Measurements from ENCODE around the gene CSNK2A3.

Gene CSNK2A3

DNA sequence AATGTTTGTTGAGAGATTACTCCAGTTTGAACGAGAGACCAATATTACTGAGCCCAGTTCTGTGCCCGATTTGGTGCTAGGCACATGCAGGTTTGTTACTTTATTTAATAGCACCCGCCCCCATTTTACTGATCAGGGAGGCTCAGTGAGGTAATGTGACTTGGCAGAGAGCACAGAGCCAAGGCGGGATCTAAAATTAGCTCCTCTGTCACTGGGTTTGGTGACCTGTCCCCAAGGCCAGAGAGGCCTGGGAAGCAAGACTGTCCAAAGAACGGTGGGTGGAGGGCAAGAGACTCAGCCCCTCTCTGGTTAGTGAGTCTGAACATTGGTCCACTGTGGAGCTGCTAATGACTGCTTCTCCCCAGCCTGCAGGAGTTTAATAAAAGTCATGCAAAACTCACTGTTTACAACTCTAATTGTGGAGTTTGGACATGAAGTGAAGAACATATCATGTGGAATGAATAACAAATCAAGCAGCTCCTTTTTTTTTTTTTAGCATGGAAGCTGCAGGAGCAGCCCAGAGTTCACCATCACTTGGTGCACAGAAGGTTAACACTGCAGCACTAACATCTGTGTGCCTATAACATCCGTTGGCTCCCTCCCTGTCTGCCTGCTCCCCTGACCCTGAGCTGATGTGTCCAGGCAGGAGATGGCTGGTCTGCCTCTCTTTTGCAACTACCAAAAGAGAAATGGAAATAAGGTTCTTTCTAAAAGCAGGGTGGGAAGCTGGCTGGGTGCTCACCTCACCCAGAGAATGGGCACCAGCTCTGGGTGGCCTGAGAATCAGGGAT is 39.0 kb downstream of the CSNK2A3 start:
- H3K9me3 ChIP-seq: no peaks in the 10 kb centered on the region
- DNase-seq (ENCODE audit: low spot score in 2 of 2): no peak
- H3K4me1 ChIP-seq: no peaks in the 10 kb centered on the region
- H3K4me3 ChIP-seq: no peak overlapping the region
- in situ Hi-C loops (cut with MboI; ENCODE audit: low sequenced_read_pairs): no loop called here
- H3K36me3 ChIP-seq (replicated peaks): no peaks in the 10 kb centered on the region
- H3K27me3 ChIP-seq (ENCODE audit: low read depth): no peaks in the 10 kb centered on the region

DNA sequence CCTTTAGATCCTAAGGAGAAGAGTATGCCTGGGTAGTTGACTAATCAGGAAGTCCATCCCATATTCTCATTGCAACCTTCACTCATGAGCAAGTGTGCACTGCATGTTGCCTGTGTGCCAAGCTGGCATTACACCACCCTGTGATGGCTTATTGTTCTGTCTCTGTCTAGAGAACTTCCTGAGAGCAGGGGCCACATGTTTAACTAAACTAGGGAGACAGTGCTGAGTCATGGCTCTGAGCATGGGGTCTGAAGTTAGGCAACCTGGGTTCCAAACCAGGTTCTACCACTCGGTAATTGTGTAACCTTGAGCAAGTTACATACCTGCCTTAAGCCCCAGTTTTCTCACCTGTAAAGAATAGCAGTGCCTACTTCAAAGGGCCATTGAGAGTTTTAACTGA is 39.6 kb downstream of the CSNK2A3 start:
- Histone ChIP-seq H3K9me3 (no peaks in the 10 kb centered on the region), H3K36me3 (replicated peaks) (no peaks in the 10 kb centered on the region), H3K4me1 (no peaks in the 10 kb centered on the region), H3K4me3 (no peak overlapping the region), H3K27me3 (ENCODE audit: low read depth) (no peaks in the 10 kb centered on the region)
- no peak for DNase-seq (ENCODE audit: low spot score in 2 of 2)
- in situ Hi-C loops (cut with MboI; ENCODE audit: low sequenced_read_pairs): no loop called here

DNA sequence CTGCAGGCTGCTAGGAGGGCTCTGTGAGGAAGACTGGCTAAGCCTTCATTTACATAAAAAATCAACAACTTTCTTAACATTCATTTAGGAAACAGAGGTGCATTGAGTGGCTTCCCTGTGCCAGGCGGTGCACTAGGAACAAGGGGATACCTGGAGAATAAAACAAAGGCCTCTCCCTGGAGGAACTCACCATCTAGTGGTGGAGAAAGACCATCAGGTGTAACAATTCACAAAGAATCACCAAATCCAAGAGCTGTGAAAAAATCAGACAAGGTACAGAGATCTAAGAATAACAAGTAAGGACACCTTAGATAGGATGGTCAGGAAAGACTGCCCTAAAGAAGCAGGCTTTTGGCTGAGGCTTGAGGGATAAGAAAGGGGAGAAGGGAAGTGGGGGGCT is 40.3 kb downstream of the CSNK2A3 start:
- no peak for DNase-seq (ENCODE audit: low spot score in 2 of 2)
- Histone ChIP-seq H3K36me3 (replicated peaks) (no peaks in the 10 kb centered on the region), H3K27me3 (ENCODE audit: low read depth) (no peaks in the 10 kb centered on the region), H3K4me1 (no peaks in the 10 kb centered on the region), H3K9me3 (no peaks in the 10 kb centered on the region), H3K4me3 (no peak overlapping the region)
- in situ Hi-C loops (cut with MboI; ENCODE audit: low sequenced_read_pairs): no loop called here

DNA sequence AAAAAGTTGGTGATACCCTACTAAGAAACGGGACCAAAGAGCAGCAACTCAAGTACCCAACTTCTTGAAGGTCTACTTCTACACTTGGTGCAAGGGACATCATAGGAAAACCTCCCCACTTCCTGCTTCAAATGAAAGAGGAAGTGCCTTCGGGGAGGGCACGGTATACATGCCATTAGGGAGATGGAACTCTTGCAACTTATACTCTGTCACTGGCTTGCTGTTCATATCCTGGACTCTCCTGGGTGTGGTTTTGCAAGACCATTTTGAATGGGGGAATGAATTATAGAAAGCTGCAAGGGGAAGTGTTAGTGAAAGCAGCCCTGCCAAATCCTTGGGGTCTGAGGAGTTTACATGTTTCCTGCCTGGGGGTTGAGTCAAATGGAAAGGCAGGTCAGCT is 41.9 kb downstream of the CSNK2A3 start:
- Histone ChIP-seq H3K4me1 (no peaks in the 10 kb centered on the region), H3K9me3 (no peaks in the 10 kb centered on the region), H3K4me3 (no peak overlapping the region), H3K27me3 (ENCODE audit: low read depth) (no peaks in the 10 kb centered on the region), H3K36me3 (replicated peaks) (no peaks in the 10 kb centered on the region)
- DNase-seq (ENCODE audit: low spot score in 2 of 2): no peak
- in situ Hi-C loops (cut with MboI; ENCODE audit: low sequenced_read_pairs): no loop called here

DNA sequence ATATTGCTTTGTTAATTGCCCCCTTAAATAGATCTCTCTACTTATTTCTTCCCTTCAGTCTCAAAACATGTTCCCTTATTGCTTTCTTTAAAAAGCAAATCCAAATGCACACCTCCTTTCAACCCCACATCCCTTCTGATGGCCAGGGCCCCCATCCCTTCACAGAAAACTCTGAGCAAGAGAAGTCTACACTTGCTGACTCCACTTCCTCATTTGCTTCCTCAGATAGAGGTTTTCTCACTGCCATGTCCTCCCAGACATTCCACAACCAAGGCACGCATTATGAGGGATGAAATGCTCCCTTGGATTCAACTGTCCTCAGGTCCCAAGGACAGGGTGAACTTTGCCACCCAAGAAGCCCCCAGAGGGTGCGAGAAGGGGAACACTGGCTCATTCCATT is 43.1 kb downstream of the CSNK2A3 start:
- no peak overlapping the region for H3K4me3 ChIP-seq
- no peaks in the 10 kb centered on the region for H3K9me3 ChIP-seq
- no peaks in the 10 kb centered on the region for H3K27me3 ChIP-seq (ENCODE audit: low read depth)
- H3K36me3 ChIP-seq (replicated peaks): no peaks in the 10 kb centered on the region
- H3K4me1 ChIP-seq: no peaks in the 10 kb centered on the region
- in situ Hi-C loops (cut with MboI; ENCODE audit: low sequenced_read_pairs): no loop called here
- no peak for DNase-seq (ENCODE audit: low spot score in 2 of 2)

DNA sequence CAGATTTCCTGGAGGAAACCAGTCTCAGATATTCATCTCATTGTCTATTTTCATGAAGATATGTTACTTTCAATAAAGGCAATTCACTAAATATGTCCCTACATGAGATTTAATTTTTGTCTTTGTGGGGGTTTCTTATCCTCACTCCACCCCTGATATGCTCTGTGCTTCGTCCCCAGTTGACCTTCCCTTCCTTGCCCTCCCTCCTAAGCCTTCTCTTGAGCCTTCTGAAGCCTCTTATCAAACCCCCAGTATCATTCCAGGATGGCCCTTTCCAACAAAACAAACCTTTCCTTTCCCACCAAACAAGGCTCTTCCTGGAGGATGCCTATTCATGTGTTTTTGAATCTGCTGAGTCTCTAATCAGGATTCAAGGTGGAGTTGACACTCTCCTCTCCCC is 44.8 kb downstream of the CSNK2A3 start:
- in situ Hi-C loops (cut with MboI; ENCODE audit: low sequenced_read_pairs): no loop called here
- DNase-seq (ENCODE audit: low spot score in 2 of 2): no peak
- H3K4me1 ChIP-seq: no peaks in the 10 kb centered on the region
- no peaks in the 10 kb centered on the region for H3K36me3 ChIP-seq (replicated peaks)
- H3K27me3 ChIP-seq (ENCODE audit: low read depth): no peaks in the 10 kb centered on the region
- no peak overlapping the region for H3K4me3 ChIP-seq
- H3K9me3 ChIP-seq: no peaks in the 10 kb centered on the region

DNA sequence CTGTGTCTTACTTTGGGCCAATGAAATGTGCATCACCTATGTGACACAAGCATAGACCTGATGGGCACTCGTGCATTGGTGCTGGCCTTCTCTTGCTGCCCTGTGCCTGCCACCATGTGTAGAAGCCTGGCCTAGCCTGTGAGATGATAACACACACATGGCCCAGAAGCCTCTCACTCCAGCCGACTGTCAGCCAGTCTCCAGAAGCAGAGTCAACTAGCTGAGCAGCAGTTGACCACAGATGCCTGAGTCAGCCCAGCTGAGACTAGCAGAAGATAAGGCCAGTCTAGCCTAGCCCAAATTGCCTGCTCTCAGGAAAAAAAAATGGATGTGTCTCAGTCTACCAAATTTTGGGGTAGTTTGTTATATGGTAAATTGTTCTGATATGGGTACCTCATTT is 46.2 kb downstream of the CSNK2A3 start:
- in situ Hi-C loops (cut with MboI; ENCODE audit: low sequenced_read_pairs): no loop called here
- Histone ChIP-seq H3K4me3 (no peak overlapping the region), H3K27me3 (ENCODE audit: low read depth) (no peaks in the 10 kb centered on the region), H3K4me1 (no peaks in the 10 kb centered on the region), H3K36me3 (replicated peaks) (no peaks in the 10 kb centered on the region), H3K9me3 (no peaks in the 10 kb centered on the region)
- DNase-seq (ENCODE audit: low spot score in 2 of 2): no peak

DNA sequence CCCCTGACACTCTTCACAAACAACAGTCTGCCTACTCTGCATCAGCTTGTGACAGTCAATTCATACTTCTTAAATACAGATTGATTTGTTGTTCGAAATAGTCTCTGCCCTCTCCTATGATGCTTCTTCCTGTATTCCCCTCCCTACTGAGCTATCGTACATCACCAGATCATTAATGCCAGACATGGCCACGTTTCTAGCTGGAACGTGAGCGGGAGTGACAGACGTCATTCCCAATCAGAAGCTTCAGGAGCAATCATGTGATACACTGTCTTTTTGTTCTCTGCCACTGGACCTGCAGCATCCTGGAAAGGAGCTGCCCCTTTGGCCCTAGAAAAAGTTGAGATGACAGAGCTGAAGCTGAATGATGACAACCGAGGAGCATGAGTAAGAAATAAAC is 48.5 kb downstream of the CSNK2A3 start:
- Histone ChIP-seq H3K4me1 (no peaks in the 10 kb centered on the region), H3K36me3 (replicated peaks) (no peaks in the 10 kb centered on the region), H3K27me3 (ENCODE audit: low read depth) (no peaks in the 10 kb centered on the region), H3K4me3 (no peak overlapping the region), H3K9me3 (no peaks in the 10 kb centered on the region)
- no peak for DNase-seq (ENCODE audit: low spot score in 2 of 2)
- in situ Hi-C loops (cut with MboI; ENCODE audit: low sequenced_read_pairs): no loop called here

DNA sequence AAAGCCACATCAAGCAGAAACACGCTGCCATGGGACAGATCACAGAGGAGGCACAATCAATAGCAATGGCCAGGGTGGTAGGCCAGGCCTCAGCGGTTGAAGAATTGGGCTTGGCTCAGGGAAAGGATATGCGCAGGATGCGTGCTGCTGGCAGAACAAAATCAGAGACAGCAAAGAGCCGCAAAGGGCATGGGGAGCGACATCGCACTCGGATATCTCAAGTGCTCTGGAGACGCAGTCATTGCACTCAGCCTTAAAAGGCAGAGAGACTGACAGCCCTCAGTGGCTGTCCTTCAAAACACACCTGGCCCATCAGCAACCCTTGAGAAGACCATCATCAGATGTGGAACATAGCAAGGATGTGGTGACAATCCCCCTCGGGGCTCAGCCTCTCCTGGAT is 50.5 kb downstream of the CSNK2A3 start:
- in situ Hi-C loops (cut with MboI; ENCODE audit: low sequenced_read_pairs): no loop called here
- no peaks in the 10 kb centered on the region for H3K4me1 ChIP-seq
- no peak for DNase-seq (ENCODE audit: low spot score in 2 of 2)
- H3K36me3 ChIP-seq (replicated peaks): no peaks in the 10 kb centered on the region
- H3K9me3 ChIP-seq: no peaks in the 10 kb centered on the region
- no peaks in the 10 kb centered on the region for H3K27me3 ChIP-seq (ENCODE audit: low read depth)
- no peak overlapping the region for H3K4me3 ChIP-seq
